Panc1 (cell line): ENCODE results near the gene MSANTD4. TPM values are rescaled to one million over a fixed set of nuclear protein-coding genes. Genes with fewer than 3 reads are reported as not detected.

Experiments used
- ATAC-seq: fragments of 200-7000 bp; cut with Tn5 transposase; 2 replicates; pipeline ENCODE4 v1.9.1; 2020; ENCODE audit warnings: mild to moderate bottlenecking, moderate library complexity
- BruUV-seq: library from RNA; stranded (reverse); fragments of 400-500 nt; replicated peaks from 2 replicates; lab custom pipeline; 2021; lab: Mats Ljungman, UMichigan
- CTCF ChIA-PET: fragments of 300-600 bp; sonication (Branson Sonifier 250); formaldehyde crosslinking; loops from one replicate; lab custom pipeline; 2022; ENCODE audit warnings: antibody characterized with exemption; lab: Charles Lee
- POLR2A ChIA-PET: fragments of 300-600 bp; sonication (Branson Sonifier 250); formaldehyde crosslinking; loops from one replicate; lab custom pipeline; 2022; ENCODE audit warnings: antibody characterized with exemption; lab: Charles Lee
- DNase-seq: peaks from one replicate; pipeline ENCODE4 v3.0.0-alpha.2; 2010; ENCODE audit warnings: low read depth, low spot score
- H3K27ac ChIP-seq: 2 replicates; pipeline ENCODE4 v1.5.1; 2011; ENCODE audit warnings: mild to moderate bottlenecking, low read length, inconsistent platforms
- H3K27me3 ChIP-seq: fragments of 200-500 bp; sonication (Bioruptor generic); 2 replicates; pipeline ENCODE4 v1.6.0; 2014; ENCODE audit warnings: low read length, inconsistent platforms; ENCODE audit not compliant: control insufficient read depth, insufficient read depth
- H3K36me3 ChIP-seq: fragments of 200-500 bp; sonication (Bioruptor generic); 2 replicates; pipeline ENCODE4 v1.5.1; 2014; ENCODE audit warnings: inconsistent platforms, mild to moderate bottlenecking, low read length, moderate library complexity; ENCODE audit not compliant: control insufficient read depth, insufficient read depth
- H3K4me1 ChIP-seq: 2 replicates; pipeline ENCODE4 v1.5.1; 2011; ENCODE audit warnings: inconsistent platforms, mild to moderate bottlenecking, low read length, moderate library complexity; ENCODE audit not compliant: control insufficient read depth, insufficient read depth
- H3K4me3 ChIP-seq, 2 experiments: 2 replicates each; pipeline ENCODE4 v1.5.1; 2011 to 2012; ENCODE audit warnings: low read depth in 2 of 2, low read length in 2 of 2, mild to moderate bottlenecking in 2 of 2, inconsistent platforms in 1 of 2, moderate library complexity in 1 of 2
- H3K9me3 ChIP-seq: fragments of 200-500 bp; sonication (Bioruptor generic); 2 replicates; pipeline ENCODE4 v1.5.1; 2014; ENCODE audit warnings: low read depth, mild to moderate bottlenecking, inconsistent platforms, low read length, moderate library complexity; ENCODE audit not compliant: control insufficient read depth, insufficient read depth
- POLR2AphosphoS5 ChIP-seq: IDR thresholded peaks from 2 replicates; pipeline ENCODE4 v1.6.1; 2012; ENCODE audit warnings: mild to moderate bottlenecking, low read depth, low read length, moderate library complexity
- SIN3A ChIP-seq: IDR thresholded peaks from 2 replicates; pipeline ENCODE4 v1.6.1; 2012; ENCODE audit warnings: low read depth, mild to moderate bottlenecking, low read length, moderate library complexity, borderline replicate concordance; ENCODE audit not compliant: insufficient read depth
- TCF7L2 ChIP-seq: IDR thresholded peaks from 2 replicates; pipeline ENCODE4 v1.6.1; 2011; ENCODE audit warnings: mild to moderate bottlenecking, low read depth, low read length, inconsistent platforms
- in situ Hi-C: cut with HindIII; loops from 2 replicates; pipeline ENCODE4 v1.10.0; 2016; ENCODE audit warnings: low sequenced_read_pairs, low pct_unique_long_range_greater_than_20kb
- intact Hi-C: fragments of 100-400 bp; cut with micrococcal nuclease; formaldehyde crosslinking; loops from one replicate; pipeline ENCODE4 v1.10.0; 2022; ENCODE audit not compliant: unreplicated experiment
- total RNA-seq: library from RNA; stranded (reverse); gene quantifications from one replicate; pipeline ENCODE4 v1.2.1, GENCODE V29; 2021; ENCODE audit not compliant: unreplicated experiment
- TF ChIP-seq, protein P1 (sequence below), 2 experiments: IDR thresholded peaks; 2 replicates each; pipeline ENCODE4 v1.6.1; 2011 to 2012; ENCODE audit warnings: low read depth in 2 of 2, control low read depth in 1 of 2, low read length in 1 of 2, mild to moderate bottlenecking in 1 of 2, moderate library complexity in 1 of 2; ENCODE audit not compliant: insufficient read depth in 1 of 2
- TF ChIP-seq, protein P2 (sequence below): fragments of 450-650 bp; IDR thresholded peaks from 2 replicates; pipeline ENCODE4 v1.5.1; 2017; ENCODE audit warnings: mild to moderate bottlenecking

MSANTD4 gene
- total RNA-seq, 1 experiment from 2014 or later: 19.6 TPM

GRCh38 chr11:106051103-106051502 lies 29.1 kb upstream of the MSANTD4 start:
- H3K9me3 ChIP-seq: no peaks in the 10 kb centered on the region
- ChIA-PET CTCF (no interaction called here), POLR2A (no interaction called here)
- H3K4me1 ChIP-seq: no peaks in the 10 kb centered on the region
- H3K36me3 ChIP-seq: no peaks in the 10 kb centered on the region
- in situ Hi-C loops: no loop called here
- ATAC-seq (no peak), DNase-seq (no peak)
- no peaks in the 10 kb centered on the region; the same call in 1 of the 2 replicates for H3K27me3 ChIP-seq
- TF ChIP-seq POLR2AphosphoS5: no peak
- no peak for TF ChIP-seq SIN3A
- TF ChIP-seq, protein P1, sequence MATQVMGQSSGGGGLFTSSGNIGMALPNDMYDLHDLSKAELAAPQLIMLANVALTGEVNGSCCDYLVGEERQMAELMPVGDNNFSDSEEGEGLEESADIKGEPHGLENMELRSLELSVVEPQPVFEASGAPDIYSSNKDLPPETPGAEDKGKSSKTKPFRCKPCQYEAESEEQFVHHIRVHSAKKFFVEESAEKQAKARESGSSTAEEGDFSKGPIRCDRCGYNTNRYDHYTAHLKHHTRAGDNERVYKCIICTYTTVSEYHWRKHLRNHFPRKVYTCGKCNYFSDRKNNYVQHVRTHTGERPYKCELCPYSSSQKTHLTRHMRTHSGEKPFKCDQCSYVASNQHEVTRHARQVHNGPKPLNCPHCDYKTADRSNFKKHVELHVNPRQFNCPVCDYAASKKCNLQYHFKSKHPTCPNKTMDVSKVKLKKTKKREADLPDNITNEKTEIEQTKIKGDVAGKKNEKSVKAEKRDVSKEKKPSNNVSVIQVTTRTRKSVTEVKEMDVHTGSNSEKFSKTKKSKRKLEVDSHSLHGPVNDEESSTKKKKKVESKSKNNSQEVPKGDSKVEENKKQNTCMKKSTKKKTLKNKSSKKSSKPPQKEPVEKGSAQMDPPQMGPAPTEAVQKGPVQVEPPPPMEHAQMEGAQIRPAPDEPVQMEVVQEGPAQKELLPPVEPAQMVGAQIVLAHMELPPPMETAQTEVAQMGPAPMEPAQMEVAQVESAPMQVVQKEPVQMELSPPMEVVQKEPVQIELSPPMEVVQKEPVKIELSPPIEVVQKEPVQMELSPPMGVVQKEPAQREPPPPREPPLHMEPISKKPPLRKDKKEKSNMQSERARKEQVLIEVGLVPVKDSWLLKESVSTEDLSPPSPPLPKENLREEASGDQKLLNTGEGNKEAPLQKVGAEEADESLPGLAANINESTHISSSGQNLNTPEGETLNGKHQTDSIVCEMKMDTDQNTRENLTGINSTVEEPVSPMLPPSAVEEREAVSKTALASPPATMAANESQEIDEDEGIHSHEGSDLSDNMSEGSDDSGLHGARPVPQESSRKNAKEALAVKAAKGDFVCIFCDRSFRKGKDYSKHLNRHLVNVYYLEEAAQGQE (IDR thresholded peaks at IDR 0.05; ENCODE audit: insufficient read depth in 1 of 2, low read depth in 2 of 2, low read length in 1 of 2): no peak
- no peak for TF ChIP-seq TCF7L2
- TF ChIP-seq, protein P2, sequence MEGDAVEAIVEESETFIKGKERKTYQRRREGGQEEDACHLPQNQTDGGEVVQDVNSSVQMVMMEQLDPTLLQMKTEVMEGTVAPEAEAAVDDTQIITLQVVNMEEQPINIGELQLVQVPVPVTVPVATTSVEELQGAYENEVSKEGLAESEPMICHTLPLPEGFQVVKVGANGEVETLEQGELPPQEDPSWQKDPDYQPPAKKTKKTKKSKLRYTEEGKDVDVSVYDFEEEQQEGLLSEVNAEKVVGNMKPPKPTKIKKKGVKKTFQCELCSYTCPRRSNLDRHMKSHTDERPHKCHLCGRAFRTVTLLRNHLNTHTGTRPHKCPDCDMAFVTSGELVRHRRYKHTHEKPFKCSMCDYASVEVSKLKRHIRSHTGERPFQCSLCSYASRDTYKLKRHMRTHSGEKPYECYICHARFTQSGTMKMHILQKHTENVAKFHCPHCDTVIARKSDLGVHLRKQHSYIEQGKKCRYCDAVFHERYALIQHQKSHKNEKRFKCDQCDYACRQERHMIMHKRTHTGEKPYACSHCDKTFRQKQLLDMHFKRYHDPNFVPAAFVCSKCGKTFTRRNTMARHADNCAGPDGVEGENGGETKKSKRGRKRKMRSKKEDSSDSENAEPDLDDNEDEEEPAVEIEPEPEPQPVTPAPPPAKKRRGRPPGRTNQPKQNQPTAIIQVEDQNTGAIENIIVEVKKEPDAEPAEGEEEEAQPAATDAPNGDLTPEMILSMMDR: no peak
- H3K27ac ChIP-seq: no peak overlapping the region
- H3K4me3 ChIP-seq: no peak overlapping the region
- intact Hi-C loops: no loop called here
- no TSS peak for BruUV-seq

DNA sequence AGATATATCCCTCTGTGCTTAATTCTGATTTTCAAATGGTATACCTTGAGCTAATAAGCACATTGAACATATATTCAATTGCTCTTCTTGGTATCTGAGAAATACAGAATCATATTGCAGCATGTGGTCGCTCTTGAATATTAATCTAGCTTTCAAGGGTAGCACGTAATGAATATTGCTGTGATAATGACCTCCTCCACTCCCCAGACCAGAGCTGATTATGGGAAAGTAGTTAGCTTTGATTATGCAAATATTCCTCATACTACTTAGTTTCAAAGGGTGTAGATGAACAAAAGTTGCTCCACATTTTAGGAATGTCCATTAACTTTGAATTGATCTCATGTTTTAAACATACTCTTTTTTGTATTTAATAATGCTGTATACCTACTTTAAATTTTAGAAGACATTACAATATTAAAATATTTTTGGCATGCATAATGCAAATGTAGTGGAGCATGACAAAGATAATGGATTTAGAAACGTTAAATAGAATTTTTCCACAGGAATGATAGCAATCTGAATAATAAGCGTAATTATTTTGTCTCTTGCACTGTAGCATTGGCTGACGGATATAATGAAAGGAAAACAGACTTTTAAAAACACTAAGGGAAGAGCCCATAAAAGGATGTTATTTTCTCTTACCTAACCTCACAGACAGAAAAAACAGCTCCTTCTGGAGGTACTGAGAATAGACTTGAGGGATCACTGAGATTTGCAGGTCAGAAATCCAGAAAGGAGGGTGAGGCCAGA lies 27.9 kb upstream of the MSANTD4 start:
- in situ Hi-C loops: no loop called here
- intact Hi-C loops: no loop called here
- no TSS peak for BruUV-seq
- CTCF ChIA-PET: no interaction called here
- Histone ChIP-seq H3K4me3 (no peak overlapping the region), H3K9me3 (no peaks in the 10 kb centered on the region), H3K36me3 (no peaks in the 10 kb centered on the region), H3K27ac (no peak overlapping the region), H3K27me3 (no peaks in the 10 kb centered on the region; the same call in 1 of the 2 replicates), H3K4me1 (no peaks in the 10 kb centered on the region)
- TF ChIP-seq, protein P1 (IDR thresholded peaks at IDR 0.05; ENCODE audit: insufficient read depth in 1 of 2, low read depth in 2 of 2, low read length in 1 of 2): no peak
- TF ChIP-seq SIN3A (no peak), TCF7L2 (no peak), POLR2AphosphoS5 (no peak)
- TF ChIP-seq, protein P2: no peak
- POLR2A ChIA-PET: no interaction called here
- DNase-seq (no peak), ATAC-seq (no peak)
